ENCODE measurements around the gene RAPGEF6.

GRCh38 chr5:131672776-131673175 is 37.7 kb upstream of the RAPGEF6 start:
- TF ChIP-seq RNF219 (CRISPR knock-in tag; IDR thresholded peaks at IDR 0.05) (no peak), CBX1 (IDR thresholded peaks at IDR 0.05; ENCODE audit: low read depth) (no peak), CTCF (IDR thresholded peaks at IDR 0.05 in 2 of 3, conservative IDR thresholded peaks at IDR 0.05 in 1 of 3; ENCODE audit: insufficient read depth in 2 of 3, low read depth in 1 of 3, low read length in 3 of 3) (no peak), SMARCC2 (IDR thresholded peaks at IDR 0.05; ENCODE audit: low read depth) (no peak), JUN (IDR thresholded peaks at IDR 0.05; ENCODE audit: borderline replicate concordance, low read depth, low read length) (no peak), JUN (CRISPR knock-in tag; IDR thresholded peaks at IDR 0.05; ENCODE audit: borderline replicate concordance) (no peak), CHD1 (IDR thresholded peaks at IDR 0.05; ENCODE audit: low read length) (no peak), ZNF407 (IDR thresholded peaks at IDR 0.05; ENCODE audit: low read depth) (no peak), POLR2A (conservative IDR thresholded peaks at IDR 0.05) (no peak)

All from K562 (cell line).